Heart left ventricle (tissue), 16 donors: Measurements from ENCODE around the gene MMP17. TPM values are rescaled to one million over a fixed set of nuclear protein-coding genes. Genes with fewer than 3 reads are reported as not detected.

Experiments used
- ATAC-seq, 4 donors: fragments of 200-7000 bp; cut with Tn5 transposase; one replicate each; pipeline ENCODE4 v1.9.1; 2020 to 2022; ENCODE audit warnings: moderate library complexity in 4 of 4, mild to moderate bottlenecking in 3 of 4, moderate number of reproducible peaks in 1 of 4
- DNase-seq, 5 donors: peaks; one replicate each; pipeline ENCODE4 v3.0.0-alpha.2; 2020
- H3K27ac ChIP-seq, 12 donors: fragments of 200-600 bp; sonication (generic) in 4 of 12; one replicate each; pipeline versions ENCODE4 v1.5.0 to v1.8.0; 2016 to 2022; ENCODE audit warnings: mild to moderate bottlenecking in 2 of 12
- H3K27me3 ChIP-seq, 9 donors: fragments of 200-600 bp; sonication (generic) in 2 of 9; one replicate each; pipeline versions ENCODE4 v1.5.1 to v1.8.0; 2016 to 2022; ENCODE audit warnings: mild to moderate bottlenecking in 3 of 9
- H3K36me3 ChIP-seq, 9 donors: fragments of 200-600 bp; sonication (generic) in 2 of 9; one replicate each; pipeline versions ENCODE4 v1.5.0 to v1.8.0; 2018 to 2022; ENCODE audit warnings: mild to moderate bottlenecking in 2 of 9
- H3K4me1 ChIP-seq, 12 donors: fragments of 200-600 bp; sonication (generic) in 4 of 12; one replicate each; pipeline versions ENCODE4 v1.5.0 to v1.8.0; 2016 to 2022; ENCODE audit warnings: mild to moderate bottlenecking in 3 of 12
- H3K4me3 ChIP-seq, 12 donors: fragments of 200-600 bp; sonication (generic) in 4 of 12; one replicate each; pipeline versions ENCODE4 v1.5.0 to v1.8.0; 2017 to 2022; ENCODE audit warnings: mild to moderate bottlenecking in 9 of 12, moderate library complexity in 4 of 12
- H3K9me3 ChIP-seq, 12 donors: fragments of 200-600 bp; sonication (generic) in 4 of 12; one replicate each; pipeline versions ENCODE4 v1.5.0 to v1.8.0; 2016 to 2022; ENCODE audit warnings: mild to moderate bottlenecking in 1 of 12
- POLR2A ChIP-seq, 2 donors: fragments of 450-650 bp; IDR thresholded peaks; one replicate each; pipeline ENCODE4 v1.6.1; 2017; ENCODE audit warnings: antibody characterized with exemption in 2 of 2, mild to moderate bottlenecking in 2 of 2, moderate library complexity in 2 of 2
- WGBS, 4 donors: extraction: QIAGEN DNeasy Blood & Tissue Kit in 2 of 4; methylation state at CpG; one replicate each; pipeline versions ENCODE4 v1.1.5 to v1.1.7; 2013 to 2018; 5-methylcytosine and 5-hydroxymethylcytosine counted together
- intact Hi-C, 10 donors: fragments of 100-400 bp; cut with DNase I; formaldehyde crosslinking; loops; one replicate each; pipeline versions ENCODE4 v1.11.1 to v1.14.2; 2022
- polyA plus RNA-seq, 2 donors: library from polyadenylated mRNA; stranded (reverse); fragments of 200-250 nt; gene quantifications; one replicate each; pipeline ENCODE4 v1.2.3, GENCODE V29; 2013
- total RNA-seq, 9 donors: library from RNA; depleted of rRNA in 2 of 9; stranded (reverse); fragments of >200 nt in 2 of 9; fragmentation: NEBNext Ultra II Directional in 3 of 9; extraction: Animal tissue kit (Norgen Biotek cat#: 25700) in 3 of 9; gene quantifications; one replicate each; pipeline versions ENCODE4 v1.1.0 to v1.2.4, GENCODE V29; 2016 to 2023
- TF ChIP-seq, protein P1 (sequence below), 12 donors: fragments of 200-600 bp; sonication (generic) in 4 of 12; IDR thresholded peaks; one replicate each; pipeline versions ENCODE4 v1.5.0 to v1.8.0; 2018 to 2022; ENCODE audit warnings: antibody characterized with exemption in 12 of 12, mild to moderate bottlenecking in 5 of 12
- donor health status: ischemic (EF 13 %, LVEDD 7.1; RV severe dilation, severe dysfunction).
- donor health status: healthy with polysubstance abuse.
- donor health status: DM: no; HTN: yes; CAD: no.
- donor health status: DM: no; HTN: no; CAD: no.
- donor health status: ischemic (EF 25% LVEDD 6.9; RV normal size, moderate dysfunction).
- donor health status: ischemic (EF 25% LVEDD 5.7; RV mildly dilated, moderate dysfunction).
- donor health status: healthy.
- donor health status: DM: yes; HTN: yes; CAD: no.
- donor health status: ischemic (EF 35%, LVEDD 5.7; RV mildly dilated, moderate dysfunction).
- donor health status: nonischemic (EF 11% LVEDD 7.7; RV severe dilation, severe dysfunction).
- donor health status: DM: yes; HTN: yes; CAD: no.
- donor health status: PGD.
- donor health status: ischemic (EF 29% LVEDD 5.4; RV normal size, mild dysfunction).
- donor health status: nonischemic (EF 23%, LVEDD 6.1; RV moderate dilation, normal function).

The MMP17 gene
- total and polyA plus RNA-seq, 11 donors = 0.28 to 2.1 (median 1.2) TPM

DNA sequence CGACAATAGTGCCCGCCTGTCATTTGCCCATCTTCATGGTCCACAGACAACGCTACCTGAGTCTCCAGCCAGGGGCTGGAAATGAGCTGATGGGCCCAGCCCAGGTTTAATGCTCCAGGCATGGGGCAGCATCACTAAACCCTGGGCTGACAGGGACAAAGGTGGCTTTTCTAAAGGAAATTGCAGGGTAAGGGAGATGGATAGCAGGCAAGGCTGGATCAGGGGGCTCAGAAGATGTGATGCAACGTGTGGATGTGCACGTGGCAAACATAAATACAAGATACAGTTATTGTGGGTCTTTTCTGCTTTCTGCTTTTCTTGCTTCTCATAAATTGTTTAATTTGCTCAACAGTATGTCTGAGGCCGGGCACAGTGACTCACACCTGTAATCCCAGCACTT is 3.7 kb upstream of the MMP17 start:
- intact Hi-C loops = loop anchor here in 3 of 10 donors (10.0 kb wide), 3 partner anchors 210 to 910 kb away; no protein-coding TSS in a partner anchor
- peaks cover 0 to 19% (median 6%) of the 10 kb centered on the region in 12 donors for H3K4me1 ChIP-seq

DNA sequence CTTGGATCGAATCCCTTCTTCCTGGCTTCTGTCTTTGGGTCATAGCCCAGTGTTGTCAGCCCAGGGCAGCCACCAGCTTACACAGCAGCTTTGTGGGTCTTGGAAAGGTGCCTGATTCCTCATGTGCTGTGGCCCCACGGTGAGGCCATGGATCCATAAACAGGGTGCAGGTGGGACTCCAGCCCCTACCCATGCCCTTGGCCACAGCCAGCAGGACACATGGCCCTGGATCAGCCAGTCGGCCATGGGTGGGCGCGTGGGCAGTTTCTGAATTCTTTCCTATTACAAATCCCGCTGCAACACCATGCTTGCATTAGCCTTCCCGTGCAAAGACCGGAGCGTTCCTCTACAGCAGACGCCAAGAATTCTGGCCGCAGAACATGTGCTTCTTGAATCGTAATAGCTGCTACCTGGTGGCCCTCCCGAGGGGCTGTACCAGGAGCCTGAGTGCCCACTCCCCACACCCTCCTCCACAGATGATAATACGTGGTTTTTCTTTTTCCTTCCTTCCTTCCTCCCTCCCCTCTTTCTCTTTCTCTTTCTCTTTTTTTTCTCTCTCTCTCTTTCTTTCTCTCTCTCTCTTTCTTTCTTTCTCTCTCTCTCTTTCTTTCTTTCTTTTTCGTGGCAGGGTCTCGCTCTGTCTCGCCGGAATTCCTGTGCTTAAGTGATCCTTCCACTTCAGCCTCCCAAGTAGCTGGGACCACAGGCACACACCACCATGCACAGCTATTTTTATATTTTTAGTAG is 2.9 kb upstream of the MMP17 start:
- Histone ChIP-seq H3K27ac (no peak overlapping the region), H3K36me3 (no peaks in the 10 kb centered on the region), H3K27me3 (peaks cover 3 to 47% (median 21%) of the 10 kb centered on the region in 9 donors), H3K4me3 (no peak overlapping the region), H3K9me3 (no peaks in the 10 kb centered on the region), H3K4me1 (peaks cover 0 to 28% (median 8%) of the 10 kb centered on the region in 12 donors)
- intact Hi-C loops = loop anchor here in 3 of 10 donors (10.0 kb wide), 3 partner anchors 211 to 911 kb away; no protein-coding TSS in a partner anchor
- ATAC-seq = no peak
- 66 to 72% (median 70%) methylated on average over 18 of the region's 18 CpGs for WGBS, 4 donors
- peak in 1 of 5 donors; percentile 45 for DNase-seq
- TF ChIP-seq POLR2A (IDR thresholded peaks at IDR 0.05) = no peak
- TF ChIP-seq, protein P1, sequence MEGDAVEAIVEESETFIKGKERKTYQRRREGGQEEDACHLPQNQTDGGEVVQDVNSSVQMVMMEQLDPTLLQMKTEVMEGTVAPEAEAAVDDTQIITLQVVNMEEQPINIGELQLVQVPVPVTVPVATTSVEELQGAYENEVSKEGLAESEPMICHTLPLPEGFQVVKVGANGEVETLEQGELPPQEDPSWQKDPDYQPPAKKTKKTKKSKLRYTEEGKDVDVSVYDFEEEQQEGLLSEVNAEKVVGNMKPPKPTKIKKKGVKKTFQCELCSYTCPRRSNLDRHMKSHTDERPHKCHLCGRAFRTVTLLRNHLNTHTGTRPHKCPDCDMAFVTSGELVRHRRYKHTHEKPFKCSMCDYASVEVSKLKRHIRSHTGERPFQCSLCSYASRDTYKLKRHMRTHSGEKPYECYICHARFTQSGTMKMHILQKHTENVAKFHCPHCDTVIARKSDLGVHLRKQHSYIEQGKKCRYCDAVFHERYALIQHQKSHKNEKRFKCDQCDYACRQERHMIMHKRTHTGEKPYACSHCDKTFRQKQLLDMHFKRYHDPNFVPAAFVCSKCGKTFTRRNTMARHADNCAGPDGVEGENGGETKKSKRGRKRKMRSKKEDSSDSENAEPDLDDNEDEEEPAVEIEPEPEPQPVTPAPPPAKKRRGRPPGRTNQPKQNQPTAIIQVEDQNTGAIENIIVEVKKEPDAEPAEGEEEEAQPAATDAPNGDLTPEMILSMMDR (IDR thresholded peaks at IDR 0.05) = no peak

More for the DNA sequence above, 3.7 kb upstream of the MMP17 start:
- Histone ChIP-seq H3K27me3 (peaks cover 3 to 39% (median 15%) of the 10 kb centered on the region in 9 donors), H3K27ac (no peak overlapping the region), H3K4me3 (no peak overlapping the region), H3K36me3 (no peaks in the 10 kb centered on the region), H3K9me3 (no peaks in the 10 kb centered on the region)
- 89 to 92% (median 91%) methylated on average over 6 of the region's 6 CpGs for WGBS, 4 donors
- TF ChIP-seq POLR2A (IDR thresholded peaks at IDR 0.05) = no peak
- TF ChIP-seq, protein P1 (IDR thresholded peaks at IDR 0.05) = no peak
- ATAC-seq (no peak), DNase-seq (no peak)

DNA sequence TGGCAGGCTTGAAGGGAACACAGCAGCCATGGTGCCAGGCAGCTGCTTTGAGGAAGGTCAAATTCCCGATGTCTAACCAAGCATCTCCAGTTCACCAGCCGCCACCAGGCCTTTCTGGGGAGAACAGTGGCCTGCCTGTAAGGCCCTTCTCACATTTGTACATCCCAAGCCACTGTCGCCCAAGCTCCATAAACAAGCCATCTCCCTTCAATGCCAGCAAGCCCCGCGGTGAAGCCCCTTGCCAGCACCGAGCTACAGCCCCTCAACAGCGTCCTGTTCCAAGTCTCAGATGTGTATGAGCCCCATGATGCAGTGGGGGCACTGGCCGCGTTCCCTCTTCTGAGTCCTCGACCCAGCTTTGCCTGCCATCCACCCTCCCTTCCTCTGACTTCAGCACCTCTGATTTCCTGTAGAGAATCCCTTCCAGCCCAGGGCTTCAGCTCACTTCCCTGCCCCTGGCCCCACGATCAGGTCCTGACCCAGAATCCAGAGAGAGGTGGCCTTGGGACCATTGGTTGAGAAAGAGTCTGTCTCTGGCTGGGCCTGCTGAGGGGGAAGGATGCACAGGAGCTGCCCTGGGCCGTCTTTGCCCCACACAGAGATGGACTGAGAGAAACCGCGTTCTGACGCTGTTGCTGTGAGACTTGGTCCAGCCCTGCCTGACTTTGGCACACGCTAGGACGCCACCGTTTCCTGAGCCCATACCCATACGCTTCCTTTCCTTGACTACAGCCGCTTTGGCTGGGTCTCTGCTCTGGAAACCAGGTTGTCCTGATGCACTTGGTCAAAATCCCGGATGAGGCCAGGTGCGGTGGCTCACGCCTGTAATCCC is 1.9 kb upstream of the MMP17 start:
- H3K4me3 ChIP-seq = no peak overlapping the region
- intact Hi-C loops = loop anchor here in 3 of 10 donors (10.0 kb wide), 3 partner anchors 212 to 912 kb away; no protein-coding TSS in a partner anchor
- no peak overlapping the region for H3K27ac ChIP-seq
- peaks cover 0 to 38% (median 16%) of the 10 kb centered on the region in 12 donors for H3K4me1 ChIP-seq
- peaks cover 3 to 56% (median 28%) of the 10 kb centered on the region in 9 donors for H3K27me3 ChIP-seq
- TF ChIP-seq POLR2A (IDR thresholded peaks at IDR 0.05) = no peak
- TF ChIP-seq, protein P1 (IDR thresholded peaks at IDR 0.05) = no peak
- DNase-seq (peak in 1 of 5 donors; percentile 26), ATAC-seq (no peak)
- 72 to 82% (median 72%) methylated on average over 18 to 23 of the region's 23 CpGs for WGBS, 4 donors
- H3K9me3 ChIP-seq = no peaks in the 10 kb centered on the region
- H3K36me3 ChIP-seq = no peaks in the 10 kb centered on the region
